GM12878 (cell line): Measurements from ENCODE around the gene IL17RB. TPM values are rescaled to one million over a fixed set of nuclear protein-coding genes. Genes with fewer than 3 reads are reported as not detected.

Experiments
- ATAC-seq: fragments of 200-7000 bp; cut with Tn5 transposase; 3 replicates; pipeline ENCODE4 v1.9.1; 2020; ENCODE audit warnings: mild to moderate bottlenecking, moderate library complexity
- BruUV-seq: library from RNA; stranded (reverse); fragments of 400-500 nt; replicated peaks from 2 replicates; lab custom pipeline; 2021; lab: Mats Ljungman, UMichigan
- CTCF ChIA-PET: fragments of 300-600 bp; sonication (Branson Sonifier 250); formaldehyde crosslinking; extraction: SDS; loops from one replicate; lab custom pipeline; 2021; ENCODE audit warnings: inconsistent platforms; lab: Yijun Ruan, JAX
- POLR2A ChIA-PET: fragments of 350-600 bp; formaldehyde crosslinking; extraction: SDS; loops from one replicate; lab custom pipeline; 2021; ENCODE audit warnings: inconsistent platforms; lab: Charles Lee
- RAD21 ChIA-PET: fragments of 300-600 bp; sonication (Branson Sonifier 250); formaldehyde crosslinking; loops from one replicate; lab custom pipeline; 2023; ENCODE audit warnings: antibody characterized with exemption; ENCODE audit not compliant: unreplicated experiment; lab: Charles Lee
- SMC1A ChIA-PET: fragments of 300-600 bp; sonication (Branson Sonifier 250); formaldehyde crosslinking; loops from one replicate; lab custom pipeline; 2023; ENCODE audit not compliant: unreplicated experiment, uncharacterized antibody; lab: Charles Lee
- DNase-seq: peaks from one replicate; pipeline ENCODE4 v3.0.0-alpha.2; 2011; ENCODE audit warnings: low read depth, low spot score
- FAIRE-seq: peaks from 3 replicates; lab custom pipeline; 2011; peaks lifted over from hg19 to GRCh38; lab: Jason Lieb, UNC
- H2AFZ ChIP-seq: 2 replicates; pipeline ENCODE4 v1.6.0; 2011; ENCODE audit warnings: low read depth, low read length, control low read depth; ENCODE audit not compliant: control insufficient read depth
- H3K27ac ChIP-seq: 2 replicates; pipeline ENCODE4 v1.5.1; 2011; ENCODE audit warnings: control low read depth; ENCODE audit not compliant: control insufficient read depth, insufficient read depth
- H3K27me3 ChIP-seq, 2 experiments: replicated peaks in 1 of 2; 2 replicates each; pipeline versions ENCODE4 v1.6.0 to v1.6.1; 2011; ENCODE audit warnings: low read length in 1 of 2; ENCODE audit not compliant: control insufficient read depth in 2 of 2, insufficient read depth in 2 of 2
- H3K36me3 ChIP-seq, 2 experiments: 2 replicates each; pipeline ENCODE4 v1.5.1; 2011; ENCODE audit warnings: low read length in 1 of 2; ENCODE audit not compliant: control insufficient read depth in 2 of 2, insufficient read depth in 2 of 2
- H3K4me1 ChIP-seq: 2 replicates; pipeline ENCODE4 v1.6.1; 2011; ENCODE audit warnings: mild to moderate bottlenecking, low read length, moderate library complexity, mixed read lengths; ENCODE audit not compliant: control insufficient read depth, insufficient read depth
- H3K4me2 ChIP-seq: 2 replicates; pipeline ENCODE4 v1.6.0; 2011; ENCODE audit warnings: control low read depth; ENCODE audit not compliant: control insufficient read depth, insufficient read depth
- H3K4me3 ChIP-seq: fragments of 200-600 bp; sonication (generic); 2 replicates; pipeline ENCODE4 v1.5.1; 2016
- H3K79me2 ChIP-seq: 2 replicates; pipeline ENCODE4 v1.6.0; 2011; ENCODE audit warnings: low read length; ENCODE audit not compliant: control insufficient read depth, insufficient read depth
- H3K9ac ChIP-seq: 2 replicates; pipeline ENCODE4 v1.8.0; 2011; ENCODE audit warnings: low read length, control low read depth, mixed read lengths; ENCODE audit not compliant: control insufficient read depth, insufficient read depth
- H3K9me3 ChIP-seq: replicated peaks from 3 replicates; pipeline ENCODE4 v1.5.1; 2011; ENCODE audit warnings: mild to moderate bottlenecking, low read length; ENCODE audit not compliant: control insufficient read depth, insufficient read depth
- H4K20me1 ChIP-seq: 2 replicates; pipeline ENCODE4 v1.6.0; 2011; ENCODE audit not compliant: control insufficient read depth, insufficient read depth
- GABPA ChIP-seq: IDR thresholded peaks from 2 replicates; pipeline ENCODE4 v1.6.1; 2014; ENCODE audit warnings: antibody characterized with exemption, low read depth, mild to moderate bottlenecking, inconsistent platforms
- IKZF1 ChIP-seq: fragments of 450-650 bp; conservative IDR thresholded peaks from 2 replicates; pipeline ENCODE4 v1.6.1; 2017; ENCODE audit warnings: antibody characterized with exemption, mild to moderate bottlenecking
- NR2F1 ChIP-seq: fragments of 450-650 bp; conservative IDR thresholded peaks from 2 replicates; pipeline ENCODE4 v1.6.1; 2017; ENCODE audit warnings: mild to moderate bottlenecking
- PAX8 ChIP-seq: fragments of 450-650 bp; IDR thresholded peaks from 2 replicates; pipeline ENCODE4 v1.6.1; 2017; ENCODE audit warnings: mild to moderate bottlenecking, moderate library complexity
- RUNX3 ChIP-seq: IDR thresholded peaks from 2 replicates; pipeline ENCODE4 v1.6.1; 2012; ENCODE audit warnings: low read length, inconsistent platforms
- SPI1 ChIP-seq: IDR thresholded peaks from 2 replicates; pipeline ENCODE4 v1.6.1; 2011; ENCODE audit warnings: low read depth, mild to moderate bottlenecking, low read length, moderate library complexity, borderline replicate concordance; ENCODE audit not compliant: insufficient read depth
- WGBS: methylation state at CpG from one replicate; pipeline ENCODE4 v1.1.6; 2016; ENCODE audit warnings: low lambda C conversion rate; ENCODE audit not compliant: insufficient replicate concordance, insufficient coverage; ENCODE audit errors: missing lambda C conversion rate; 5-methylcytosine and 5-hydroxymethylcytosine counted together
- in situ Hi-C: fragments of 300-500 bp; cut with MboI; formaldehyde crosslinking; loops from 9 replicates; pipeline ENCODE4 v1.14.3; 2018; ENCODE audit warnings: mixed read lengths
- intact Hi-C: fragments of 100-400 bp; cut with micrococcal nuclease; formaldehyde crosslinking; loops from one replicate; pipeline ENCODE4 v1.14.2; 2022; ENCODE audit not compliant: unreplicated experiment
- polyA plus RNA-seq, 11 experiments: library from polyadenylated mRNA; depleted of rRNA in 4 of 11; unstranded in 6 of 11; stranded (reverse) in 5 of 11; fragments of >200 nt; fragmentation: Nextera tagmentation in 4 of 11; fragmentation: Illumina TruSeq in 1 of 11; extraction: Ambion mirVana in 4 of 11; extraction: Trizol in 1 of 11; gene quantifications; 1 replicate in 1 of 11; 2 replicates in 10 of 11; pipeline versions ENCODE4 v1.2.1 to v1.2.3, GENCODE V29; 2011 to 2016; ENCODE audit warnings: inconsistent platforms in 2 of 11, missing spikeins in 2 of 11, low read depth in 1 of 11
- total RNA-seq, 4 experiments: library from RNA; depleted of rRNA in 3 of 4; stranded (reverse); fragments of >200 nt in 3 of 4; fragmentation: Illumina TruSeq in 1 of 4; extraction: Trizol in 1 of 4; gene quantifications; 2 replicates each; pipeline versions ENCODE4 v1.2.1 to v1.2.3, GENCODE V29; 2013 to 2021

The IL17RB gene
- total and polyA plus RNA-seq, 10 of the 15 experiments (the other 5 are each of a cell fraction or from before 2014, with no cell fraction given) = 1.9 to 17.2 (median 2.9) TPM

GRCh38 chr3:53856964-53857363 is 10.6 kb downstream of the IL17RB start:
- intact Hi-C loops = no loop called here
- CTCF ChIA-PET = interaction anchor here (0.9 to 1.4 kb wide), 3 partner anchors 12 to 147 kb away, joined by 3 to 4 read pairs (median 3); no protein-coding TSS in a partner anchor
- TF ChIP-seq PAX8 (no peak), GABPA (no peak), IKZF1 (peak; percentile 45), RUNX3 (peak; percentile 28; the same call in 1 of the 2 replicates), SPI1 (peak; percentile 60; the same call in 1 of the 2 replicates)
- Histone ChIP-seq H3K4me2 (no peak overlapping the region), H3K4me1 (peaks cover 14% of the 10 kb centered on the region), H3K27me3 (no peaks in the 10 kb centered on the region), H4K20me1 (no peaks in the 10 kb centered on the region), H3K79me2 (no peaks in the 10 kb centered on the region), H3K36me3 (peaks cover 0 to 7% of the 10 kb centered on the region in 2 experiments; a peak in 2 of 4 replicates), H3K4me3 (no peak overlapping the region), H3K9ac (no peak overlapping the region), H2AFZ (no peak overlapping the region; the same call in 1 of the 2 replicates), H3K27ac (no peak overlapping the region), H3K9me3 (no peaks in the 10 kb centered on the region)
- DNase-seq = no peak
- POLR2A ChIA-PET = interaction anchor here (0.5 to 1.5 kb wide), 4 partner anchors 10 to 192 kb away, joined by 3 to 6 read pairs (median 4); no protein-coding TSS in a partner anchor
- WGBS = 30% methylated on average over 7 of the region's 7 CpGs
- ATAC-seq = peak; percentile 57
- RAD21 ChIA-PET = no interaction called here
- SMC1A ChIA-PET = interaction anchor here (2.2 kb wide), 1 partner anchor 9 kb away, joined by 11 read pairs; no protein-coding TSS in a partner anchor
- BruUV-seq = no TSS peak
- peak; percentile 72 for FAIRE-seq
- in situ Hi-C loops = no loop called here

GRCh38 chr3:53858096-53858741 is 11.9 kb downstream of the IL17RB start:
- ChIA-PET CTCF (interaction anchor here (1.4 kb wide), 1 partner anchor 13 kb away, joined by 4 read pairs; no protein-coding TSS in a partner anchor), POLR2A (no interaction called here), RAD21 (no interaction called here), SMC1A (interaction anchor here (2.2 kb wide), 1 partner anchor 10 kb away, joined by 11 read pairs; no protein-coding TSS in a partner anchor)
- 58% methylated on average over 7 of the region's 7 CpGs for WGBS
- in situ Hi-C loops (no loop called here), intact Hi-C loops (no loop called here)
- H3K4me2 ChIP-seq = no peak overlapping the region
- H3K9me3 ChIP-seq = no peaks in the 10 kb centered on the region
- H3K9ac ChIP-seq = no peak overlapping the region
- no peaks in the 10 kb centered on the region for H4K20me1 ChIP-seq
- FAIRE-seq (no peak), ATAC-seq (no peak; the same call in 2 of the 3 replicates), DNase-seq (no peak)
- peaks cover 0 to 7% of the 10 kb centered on the region in 2 experiments; a peak in 2 of 4 replicates for H3K36me3 ChIP-seq
- no TSS peak for BruUV-seq
- TF ChIP-seq NR2F1 = no peak
- H3K27ac ChIP-seq = no peak overlapping the region
- H2AFZ ChIP-seq = no peak overlapping the region
- H3K4me3 ChIP-seq = no peak overlapping the region
- no peaks in the 10 kb centered on the region for H3K27me3 ChIP-seq
- peaks cover 14% of the 10 kb centered on the region for H3K4me1 ChIP-seq
- H3K79me2 ChIP-seq = no peaks in the 10 kb centered on the region
